ENCODE results near the gene MAMDC4.

The MAMDC4 gene

DNA sequence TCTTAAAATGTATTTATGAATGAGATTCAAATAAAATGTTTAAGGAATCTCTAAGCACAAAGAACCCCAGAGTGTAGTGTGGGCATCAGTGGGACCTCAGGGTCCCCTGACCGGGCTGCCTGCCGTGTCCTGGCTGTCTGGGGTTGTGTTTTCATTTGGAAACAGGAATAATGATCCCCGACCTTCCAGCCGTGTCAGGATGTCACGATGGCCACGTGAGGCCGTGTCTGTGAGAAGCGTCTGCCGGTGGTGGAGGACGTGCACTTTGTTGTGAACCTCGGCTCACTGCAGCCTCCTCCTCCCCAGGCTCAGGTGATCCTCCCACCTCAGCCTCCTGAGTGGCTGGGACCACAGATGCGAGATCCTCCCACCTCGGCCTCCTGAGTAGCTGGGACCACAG is 38.5 kb downstream of the MAMDC4 start:
- DNase-seq (ENCODE audit: low spot score), result no peak

DNA sequence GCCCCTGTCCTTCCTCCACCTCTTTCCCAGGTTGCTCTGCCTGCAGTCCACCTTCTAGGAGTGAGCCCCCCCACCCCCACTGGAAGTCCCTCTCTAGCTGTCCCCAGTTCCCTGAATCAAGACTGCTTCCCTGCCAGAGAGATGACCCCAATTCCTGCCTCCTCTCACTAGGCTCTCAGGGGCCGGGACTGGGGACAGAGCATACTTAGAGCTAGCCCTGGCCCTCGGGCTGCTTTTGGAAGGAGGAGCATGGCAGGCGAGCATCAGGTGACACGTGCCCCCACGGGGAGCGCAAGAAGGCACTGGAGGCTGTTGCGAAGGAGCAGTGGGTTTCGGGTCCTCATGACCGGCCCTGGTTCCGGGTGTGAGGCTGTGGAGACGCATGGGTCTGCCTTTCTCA is 43.9 kb downstream of the MAMDC4 start:
- DNase-seq (ENCODE audit: low spot score), result no peak

DNA sequence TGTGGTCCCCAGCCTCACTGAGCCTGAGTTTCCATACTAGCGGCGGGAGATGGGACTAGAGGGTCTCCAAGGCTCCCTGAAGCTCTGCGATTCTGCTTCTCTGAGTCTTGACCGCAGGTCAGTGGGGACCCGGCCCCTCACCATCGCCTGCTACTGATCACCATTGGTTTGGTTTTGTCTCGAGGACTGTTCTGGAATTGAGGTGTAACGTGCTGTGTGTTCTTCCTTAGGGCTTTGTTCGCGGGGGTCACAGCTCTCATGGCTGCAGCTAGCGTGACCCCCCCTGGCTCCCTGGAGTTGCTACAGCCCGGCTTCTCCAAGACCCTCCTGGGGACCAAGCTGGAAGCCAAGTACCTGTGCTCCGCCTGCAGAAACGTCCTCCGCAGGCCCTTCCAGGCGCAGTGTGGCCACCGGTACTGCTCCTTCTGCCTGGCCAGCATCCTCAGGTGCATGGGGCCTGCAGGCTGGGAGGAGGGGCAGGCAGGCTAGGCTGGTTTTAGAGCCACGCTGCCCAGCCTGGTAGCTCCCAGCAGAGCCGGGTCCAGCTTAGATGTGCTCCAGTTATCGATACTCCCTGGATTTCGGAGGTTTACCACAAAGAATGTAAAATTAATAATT is 46.4 kb downstream of the MAMDC4 start:
- no peak for DNase-seq (ENCODE audit: low spot score)

DNA sequence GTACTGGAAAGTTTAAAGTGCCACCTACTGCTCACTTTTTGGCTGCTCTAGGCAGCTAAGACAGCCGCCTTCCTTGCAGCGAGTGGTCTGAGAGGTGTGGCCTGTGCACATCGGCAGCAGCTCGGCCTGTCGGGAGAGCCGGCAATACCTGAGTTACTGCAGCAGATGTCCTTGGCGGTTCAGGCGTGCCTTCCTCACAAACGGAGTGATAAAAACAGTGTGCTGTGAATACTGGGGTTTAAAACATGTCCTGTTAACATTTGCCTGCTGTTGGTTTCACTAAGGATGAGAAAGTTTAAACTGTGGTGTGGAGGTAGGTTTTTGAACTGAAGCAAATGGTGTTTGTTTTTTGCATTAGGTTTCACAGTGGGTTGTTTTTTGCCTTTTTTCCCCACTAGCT is 47.0 kb downstream of the MAMDC4 start:
- DNase-seq (ENCODE audit: low spot score), result no peak

DNA sequence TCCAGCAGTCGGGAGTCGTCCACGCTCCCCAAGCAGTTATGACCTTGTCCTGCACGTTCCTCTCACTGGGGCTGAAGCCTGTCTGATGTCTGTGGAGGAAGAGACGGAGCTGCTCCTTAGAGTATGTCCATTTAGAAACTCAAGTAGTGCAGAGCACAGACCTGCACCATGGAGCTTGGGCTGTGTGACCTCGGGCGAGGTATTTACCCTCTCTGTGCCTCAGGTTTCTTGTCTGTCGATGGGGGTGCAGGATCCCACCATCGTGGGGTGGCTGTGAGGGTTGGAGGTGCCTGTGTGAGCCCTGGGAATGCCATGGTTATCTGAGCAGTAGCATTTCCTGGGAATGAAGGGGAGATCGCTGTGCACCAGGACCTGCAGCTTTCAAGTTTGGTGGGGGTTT is 48.4 kb downstream of the MAMDC4 start:
- DNase-seq (ENCODE audit: low spot score), result no peak

DNA sequence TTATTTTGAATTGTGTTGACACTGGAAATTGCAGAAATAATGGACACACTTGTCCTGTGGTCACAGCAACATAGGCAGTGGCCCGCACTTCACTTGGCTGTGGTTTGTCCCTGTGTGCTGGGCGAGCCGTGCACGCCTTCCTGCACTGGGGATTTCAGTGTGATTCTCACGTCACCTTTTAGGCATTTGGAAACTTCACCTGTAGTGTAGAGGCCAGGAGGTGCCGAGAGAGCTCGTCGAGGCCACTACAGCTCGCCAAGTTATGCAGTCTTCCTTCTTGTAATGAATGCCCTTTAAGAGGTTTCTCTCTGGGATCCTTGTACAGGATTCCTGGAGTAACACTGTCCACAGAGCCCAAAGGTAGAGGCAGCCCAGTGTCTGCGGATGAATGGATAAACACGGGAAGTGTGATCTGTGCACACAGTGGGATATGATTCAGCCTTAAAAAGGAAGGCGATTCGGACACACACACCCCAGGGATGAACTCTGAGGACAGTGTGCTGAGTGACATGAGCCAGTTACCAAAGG is 48.9 kb downstream of the MAMDC4 start:
- no peak for DNase-seq (ENCODE audit: low spot score)

DNA sequence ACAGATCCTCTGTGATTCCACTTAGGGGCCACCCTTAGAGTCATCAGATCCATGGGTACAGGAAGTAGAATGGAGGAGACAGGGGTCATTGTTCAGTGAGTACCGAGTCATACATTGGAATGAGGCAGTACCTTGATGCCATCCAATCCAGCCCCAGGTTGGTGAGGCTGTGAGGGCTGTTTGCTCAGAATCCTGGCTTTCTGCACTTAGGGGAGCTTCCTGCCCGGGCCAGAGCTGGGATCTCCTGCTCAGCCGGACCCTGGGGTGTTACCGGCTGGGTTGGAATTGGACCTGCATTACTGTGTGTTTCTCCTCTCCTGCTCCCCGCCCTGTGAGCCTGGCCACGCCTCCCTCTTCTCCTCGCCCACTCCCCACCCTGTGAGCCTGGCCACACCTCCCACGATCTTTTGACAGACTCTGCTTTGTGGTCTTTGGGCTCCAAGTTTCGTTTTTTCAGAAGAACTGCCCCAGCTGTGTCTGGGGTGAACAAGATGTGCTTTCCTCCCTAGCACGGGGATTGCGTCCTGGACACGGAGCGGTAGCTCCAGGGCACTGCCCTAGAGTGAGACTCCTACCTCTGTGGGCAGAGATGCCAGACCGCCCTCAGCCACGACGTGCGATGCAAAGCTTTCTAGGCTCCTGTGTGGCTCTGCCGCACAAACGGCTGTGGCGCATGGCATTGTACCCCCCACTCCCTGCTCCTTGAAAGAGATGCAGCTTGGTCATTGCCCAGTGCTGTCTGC is 49.5 kb downstream of the MAMDC4 start:
- DNase-seq (ENCODE audit: low spot score), result peak; percentile 80

DNA sequence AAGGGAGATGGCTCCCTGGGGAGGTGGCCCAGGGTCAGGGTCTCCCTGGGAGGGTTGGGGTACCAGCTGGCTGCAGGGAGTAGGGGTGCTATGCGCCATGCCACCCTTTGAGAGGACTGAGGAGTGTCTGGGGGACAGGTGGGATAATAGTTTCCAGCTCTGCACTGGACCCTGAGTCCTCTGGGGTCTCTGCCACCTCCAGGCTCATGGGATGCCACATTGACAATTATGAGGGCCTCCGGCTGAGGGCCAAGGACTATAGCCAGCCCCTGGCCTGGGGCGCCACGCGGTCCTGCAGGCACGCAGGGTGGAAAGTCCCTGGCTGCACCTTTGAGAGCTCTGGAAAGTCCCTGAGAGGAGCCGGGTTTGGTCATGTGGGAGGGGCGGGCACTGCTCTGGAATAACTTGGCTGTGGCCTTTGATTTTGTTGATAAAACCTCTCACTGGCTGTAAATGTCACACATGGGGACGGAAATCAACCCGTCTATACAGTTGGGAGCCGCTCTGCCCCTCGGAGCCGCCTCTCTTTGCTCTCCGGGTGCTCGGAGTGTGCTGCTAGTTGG is 50.2 kb downstream of the MAMDC4 start:
- peak; percentile 91 for DNase-seq (ENCODE audit: low spot score)

DNA sequence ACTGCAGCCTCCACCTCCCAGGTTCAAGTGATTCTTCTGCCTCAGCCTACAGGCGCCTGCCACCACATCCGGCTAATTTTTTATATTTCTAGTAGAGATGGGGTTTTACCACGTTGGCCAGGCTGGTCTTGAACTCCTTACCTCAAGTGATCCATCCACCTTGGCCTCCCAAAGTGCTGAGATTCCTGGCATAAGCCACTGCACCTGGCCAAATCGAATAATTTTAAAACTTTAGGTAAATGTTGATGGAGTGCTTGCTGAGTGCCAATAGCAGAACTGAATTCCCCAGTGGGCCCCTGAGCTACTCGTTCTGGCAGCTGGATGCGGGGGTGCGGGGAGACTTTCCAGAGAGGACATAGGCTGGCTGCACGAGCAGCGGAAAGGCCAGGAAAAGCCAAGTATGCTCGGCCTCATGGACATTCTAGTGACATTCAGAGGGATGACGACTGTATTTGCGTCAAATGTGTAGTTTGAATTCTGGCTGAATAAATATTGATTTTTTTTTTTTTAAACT is 51.0 kb downstream of the MAMDC4 start:
- DNase-seq (ENCODE audit: low spot score), result no peak

DNA sequence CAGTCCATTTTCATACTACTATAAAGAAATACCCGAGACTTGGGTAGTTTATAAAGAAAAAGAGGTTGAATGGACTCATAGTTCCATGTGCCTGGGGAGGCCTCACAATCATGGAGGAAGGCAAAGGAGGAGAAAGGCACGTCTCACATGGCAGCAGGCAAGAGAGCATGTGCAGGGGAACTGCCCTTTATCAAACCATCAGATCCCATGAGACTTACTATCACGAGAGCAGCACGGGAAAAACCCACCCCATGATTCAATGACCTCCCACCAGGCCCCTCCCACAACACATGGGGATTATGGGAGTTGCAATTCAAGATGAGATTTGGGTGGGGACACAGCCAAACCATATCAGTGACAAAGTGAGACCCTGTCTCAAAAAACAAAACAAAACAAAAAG is 54.1 kb downstream of the MAMDC4 start:
- no peak for DNase-seq (ENCODE audit: low spot score)

DNA sequence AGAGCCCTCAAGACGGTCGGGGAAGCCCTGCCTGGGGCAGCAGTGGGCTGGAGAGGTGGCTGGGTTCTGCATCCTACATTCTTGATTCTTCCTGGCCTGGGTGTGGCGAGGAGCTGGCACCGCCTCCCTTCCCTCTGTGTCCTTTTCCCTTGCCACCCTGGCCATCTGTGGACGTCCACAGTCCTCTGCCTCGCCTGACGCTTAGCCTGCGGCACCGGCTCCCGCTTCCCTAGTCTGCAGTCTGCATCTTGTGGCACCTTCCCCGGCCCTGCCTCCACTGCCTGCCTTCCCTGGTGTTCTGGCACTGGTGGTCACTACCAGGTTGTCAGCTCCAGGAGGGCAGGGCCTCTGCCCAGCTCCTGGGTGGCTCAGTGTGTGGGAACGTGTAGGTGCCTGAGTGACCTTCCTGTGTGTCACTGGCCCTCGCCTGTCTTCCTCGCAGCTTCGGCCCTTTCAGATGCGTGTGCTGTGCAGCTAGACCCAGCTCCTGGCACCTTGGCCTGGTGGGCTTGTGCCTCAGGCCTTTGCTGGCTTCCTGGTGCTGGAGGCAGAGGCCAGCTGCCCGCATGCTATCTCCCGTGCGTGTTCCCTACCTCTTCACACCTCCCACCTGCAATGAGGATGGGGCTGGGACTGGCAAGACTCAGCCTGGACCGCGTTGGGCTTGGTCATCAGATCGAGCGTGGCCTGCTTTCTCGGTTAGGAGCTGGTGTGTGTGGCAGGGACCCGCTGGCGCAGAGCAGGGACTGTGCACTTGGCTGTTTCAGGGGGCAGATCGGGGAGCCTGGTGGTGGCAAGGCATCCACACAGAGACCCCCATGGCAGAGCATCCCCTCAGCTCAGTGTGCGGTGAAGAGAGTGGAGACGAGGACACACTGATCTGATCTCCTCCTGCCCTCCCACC is 55.1 kb downstream of the MAMDC4 start:
- no peak for DNase-seq (ENCODE audit: low spot score)

All from activated CD4-positive, alpha-beta T cell treated with anti-CD3 and anti-CD28 coated beads, Interleukin-2, Interleukin-4, amounts not matched to agents 100 ng/mL and 50 ng/mL, durations not matched to agents 16 hours and 8 hours (primary cell).